HepG2 (cell line): Measurements from ENCODE around the gene RBM15B. TPM values are rescaled to one million over a fixed set of nuclear protein-coding genes. Genes with fewer than 3 reads are reported as not detected.
A peak's percentile ranks its signal among the peaks of the same experiment; 100 is the strongest.

Experiments
- ATAC-seq: fragments of 200-7000 bp; cut with Tn5 transposase; 3 replicates; pipeline ENCODE4 v1.9.1; 2020; ENCODE audit warnings: mild to moderate bottlenecking, moderate library complexity
- BruUV-seq: library from RNA; stranded (reverse); fragments of 400-500 nt; replicated peaks from 2 replicates; lab custom pipeline; 2021; lab: Mats Ljungman, UMichigan
- CTCF ChIA-PET: fragments of 300-600 bp; formaldehyde crosslinking; extraction: SDS; loops from one replicate; lab custom pipeline; 2021; ENCODE audit warnings: low total read pairs, inconsistent platforms, low intra/inter-chr PET ratio; lab: Yijun Ruan, JAX
- POLR2A ChIA-PET: fragments of 350-600 bp; sonication (Branson Sonifier 250); formaldehyde crosslinking; loops from one replicate; lab custom pipeline; 2020; ENCODE audit warnings: antibody characterized with exemption, inconsistent platforms; lab: Yijun Ruan, JAX
- DNase-seq: peaks from one replicate; pipeline ENCODE4 v3.0.0-alpha.2; 2015; ENCODE audit warnings: low spot score
- FAIRE-seq: peaks from 3 replicates; lab custom pipeline; 2011; peaks lifted over from hg19 to GRCh38; lab: Jason Lieb, UNC
- H2AFZ ChIP-seq: one replicate; pipeline ENCODE4 v1.6.1; 2011; ENCODE audit warnings: low read length, inconsistent platforms
- H3K27ac ChIP-seq: fragments of 300-600 bp; 3 replicates; pipeline ENCODE4 v1.8.0; 2011; ENCODE audit warnings: mixed run types, mild to moderate bottlenecking, mixed read lengths, low read length, inconsistent platforms; ENCODE audit not compliant: insufficient read depth; ENCODE audit errors: extremely low read length
- H3K27me3 ChIP-seq, 2 experiments: fragments of 200-600 bp in 1 of 2; 2 replicates in 1 of 2; 3 replicates in 1 of 2; pipeline versions ENCODE4 v1.6.0 to v1.8.0; 2011; ENCODE audit warnings: low read length in 2 of 2, mild to moderate bottlenecking in 2 of 2, moderate library complexity in 2 of 2, inconsistent platforms in 1 of 2; ENCODE audit not compliant: insufficient read depth in 2 of 2, control insufficient read depth in 1 of 2
- H3K36me3 ChIP-seq, 2 experiments: fragments of 200-600 bp in 1 of 2; replicated peaks in 1 of 2; 2 replicates in 1 of 2; 3 replicates in 1 of 2; pipeline versions ENCODE4 v1.5.1 to v1.8.0; 2011; ENCODE audit warnings: low read length in 2 of 2, inconsistent platforms in 1 of 2; ENCODE audit not compliant: insufficient read depth in 2 of 2, control insufficient read depth in 1 of 2
- H3K4me1 ChIP-seq: 2 replicates; pipeline ENCODE4 v1.5.1; 2012; ENCODE audit warnings: low read length, inconsistent platforms; ENCODE audit not compliant: insufficient read depth
- H3K4me2 ChIP-seq: 2 replicates; pipeline ENCODE4 v1.6.0; 2011; ENCODE audit warnings: low read depth, low read length, inconsistent platforms
- H3K4me3 ChIP-seq, 3 experiments: fragments of 200-600 bp in 1 of 3; sonication (generic), shearing (Covaris generic) in 1 of 3; replicated peaks in 1 of 3; 2 replicates each; pipeline ENCODE4 v1.5.1; 2011 to 2016; ENCODE audit warnings: low read length in 3 of 3, inconsistent platforms in 2 of 3, low read depth in 2 of 3, mild to moderate bottlenecking in 2 of 3, control low read depth in 1 of 3, mixed read lengths in 1 of 3; ENCODE audit not compliant: insufficient read depth in 1 of 3
- H3K79me2 ChIP-seq: one replicate; pipeline ENCODE4 v1.6.1; 2011; ENCODE audit warnings: low read length, inconsistent platforms; ENCODE audit not compliant: insufficient read depth
- H3K9ac ChIP-seq: 2 replicates; pipeline ENCODE4 v1.6.0; 2011; ENCODE audit warnings: mild to moderate bottlenecking, low read depth, low read length, inconsistent platforms; ENCODE audit not compliant: insufficient read depth
- H3K9me3 ChIP-seq: 2 replicates; pipeline ENCODE4 v1.5.1; 2012; ENCODE audit warnings: mild to moderate bottlenecking, low read length
- H4K20me1 ChIP-seq: 2 replicates; pipeline ENCODE4 v1.6.0; 2011; ENCODE audit warnings: inconsistent platforms, mild to moderate bottlenecking, low read length, moderate library complexity; ENCODE audit not compliant: insufficient read depth
- AGO2 ChIP-seq: fragments of 200-400 bp; formaldehyde crosslinking; optimal IDR thresholded peaks from 2 replicates; pipeline ENCODE3; 2017; ENCODE audit warnings: mild to moderate bottlenecking, low read depth, low read length, moderate library complexity
- EZH2 ChIP-seq: conservative IDR thresholded peaks from 2 replicates; pipeline ENCODE4 v1.6.1; 2012; ENCODE audit warnings: mild to moderate bottlenecking, low read depth, low read length, moderate library complexity
- HNRNPL ChIP-seq: fragments of 200-400 bp; formaldehyde crosslinking; IDR thresholded peaks from 2 replicates; pipeline ENCODE4 v1.6.1; 2017; ENCODE audit warnings: mild to moderate bottlenecking, low read depth, low read length
- POLR2A ChIP-seq, 2 experiments: IDR thresholded peaks; 2 replicates each; pipeline ENCODE4 v1.6.1; 2011; ENCODE audit warnings: low read depth in 2 of 2, low read length in 2 of 2, mild to moderate bottlenecking in 1 of 2, moderate library complexity in 1 of 2; ENCODE audit not compliant: insufficient read depth in 1 of 2
- RBFOX2 ChIP-seq: fragments of 200-400 bp; formaldehyde crosslinking; IDR thresholded peaks from 2 replicates; pipeline ENCODE4 v1.6.1; 2017; ENCODE audit warnings: low read depth, mild to moderate bottlenecking, low read length
- YY1 ChIP-seq: IDR thresholded peaks from 2 replicates; pipeline ENCODE4 v1.6.1; 2011; ENCODE audit warnings: low read length, low read depth, moderate library complexity, mild to moderate bottlenecking; ENCODE audit not compliant: insufficient read depth, insufficient replicate concordance
- WGBS: methylation state at CpG from one replicate; pipeline ENCODE4 v1.1.6; 2017; ENCODE audit warnings: low lambda C conversion rate; 5-methylcytosine and 5-hydroxymethylcytosine counted together
- in situ Hi-C: cut with HindIII; loops from 2 replicates; pipeline ENCODE4 v1.10.0; 2017; ENCODE audit warnings: low pct_unique_long_range_greater_than_20kb; ENCODE audit not compliant: extremely low pct_ligation_motif_present
- intact Hi-C: fragments of 100-400 bp; cut with micrococcal nuclease; formaldehyde crosslinking; loops from one replicate; pipeline ENCODE4 v1.10.0; 2022; ENCODE audit not compliant: unreplicated experiment
- polyA plus RNA-seq, 8 experiments: library from polyadenylated mRNA; depleted of rRNA in 3 of 8; stranded (reverse) in 7 of 8; unstranded in 1 of 8; fragments of >200 nt; fragmentation: Illumina TruSeq in 4 of 8; extraction: Trizol in 4 of 8; gene quantifications; 2 replicates each; pipeline versions ENCODE4 v1.2.1 to v1.2.3, GENCODE V29; 2011 to 2016; ENCODE audit warnings: low read depth in 4 of 8, missing spikeins in 1 of 8, mixed read lengths in 1 of 8; ENCODE audit not compliant: insufficient read depth in 1 of 8
- total RNA-seq, 5 experiments: library from RNA; depleted of rRNA; stranded (reverse); fragments of >200 nt; fragmentation: Illumina TruSeq; extraction: Trizol; gene quantifications; 2 replicates each; pipeline ENCODE4 v1.2.3, GENCODE V29; 2016; ENCODE audit warnings: low read depth in 1 of 5

RBM15B gene
- total and polyA plus RNA-seq, 2 of the 13 experiments (the other 11 are each of a cell fraction or from before 2014, with no cell fraction given): 8.2 to 19.3 TPM

- in situ Hi-C loops: no loop called here
- FAIRE-seq: no peak
- peaks cover 18 to 50% of the 10 kb centered on the region in 2 experiments for H3K36me3 ChIP-seq
- H3K27me3 ChIP-seq: no peaks in the 10 kb centered on the region
- no peaks in the 10 kb centered on the region for H3K9me3 ChIP-seq
- no peak overlapping the region for H3K9ac ChIP-seq
- H3K4me2 ChIP-seq: peak overlapping the region; percentile 74; the same call in 1 of the 2 replicates
- no peak overlapping the region for H2AFZ ChIP-seq
- H3K4me1 ChIP-seq: peaks cover 55% of the 10 kb centered on the region
- no peak for TF ChIP-seq EZH2
- peak; percentile 50; the same call in 1 of the 2 replicates for TF ChIP-seq RBFOX2
- TF ChIP-seq YY1: no peak
- peak; percentile 2 for TF ChIP-seq AGO2
- 0 out of 4 replicates have a peak, but pooled peaks of 1 of the 2 experiments have one; percentile 5 for TF ChIP-seq POLR2A (IDR thresholded peaks at IDR 0.05; ENCODE audit: insufficient read depth in 1 of 2, low read depth in 2 of 2, low read length in 2 of 2)
- intact Hi-C loops: no loop called here
- H3K79me2 ChIP-seq: peaks cover 41% of the 10 kb centered on the region
- no peak for ATAC-seq
- peak overlapping the region in 1 of 3 experiments; percentile 87; a peak in 1 of 6 replicates for H3K4me3 ChIP-seq
- H3K27ac ChIP-seq: no peak overlapping the region
- 96% methylated on average over 17 of the region's 17 CpGs for WGBS
- H4K20me1 ChIP-seq: peaks cover 20% of the 10 kb centered on the region
- TSS peak; percentile 41 for BruUV-seq
- DNase-seq: no peak
- POLR2A ChIA-PET: interaction anchor here (1.0 kb wide), 1 partner anchor 8 kb away, joined by 3 read pairs; the partner anchor contains the start of gene MANF
- CTCF ChIA-PET: no interaction called here
These were observed 2.0 kb downstream of the RBM15B start for GRCh38 chr3:51393134-51393495.

- POLR2A ChIA-PET: interaction anchor here (1.0 to 2.2 kb wide), 2 partner anchors 9 to 106 kb away, joined by 3 to 6 read pairs; partner anchors contain the start of genes DCAF1 and MANF
- in situ Hi-C loops: no loop called here
- 99% methylated on average over 12 of the region's 14 CpGs for WGBS
- intact Hi-C loops: no loop called here
- peaks cover 20% of the 10 kb centered on the region for H4K20me1 ChIP-seq
- H3K4me3 ChIP-seq: peak overlapping the region in 1 of 3 experiments; percentile 87; a peak in 1 of 6 replicates
- no peak overlapping the region for H3K9ac ChIP-seq
- FAIRE-seq: no peak
- no peak for DNase-seq
- no peak overlapping the region for H2AFZ ChIP-seq
- peaks cover 50% of the 10 kb centered on the region for H3K4me1 ChIP-seq
- no peak overlapping the region for H3K27ac ChIP-seq
- peak; percentile 46 for TF ChIP-seq AGO2
- TF ChIP-seq HNRNPL: no peak
- peaks cover 18 to 50% of the 10 kb centered on the region in 2 experiments for H3K36me3 ChIP-seq
- H3K27me3 ChIP-seq: no peaks in the 10 kb centered on the region
- no TSS peak for BruUV-seq
- ATAC-seq: no peak
- H3K4me2 ChIP-seq: no peak overlapping the region
- CTCF ChIA-PET: no interaction called here
- H3K79me2 ChIP-seq: peaks cover 41% of the 10 kb centered on the region
- H3K9me3 ChIP-seq: no peaks in the 10 kb centered on the region
These were observed 2.5 kb downstream of the RBM15B start for GRCh38 chr3:51393564-51393963.
